ENCODE data around the gene MYL1.

MYL1 gene

DNA sequence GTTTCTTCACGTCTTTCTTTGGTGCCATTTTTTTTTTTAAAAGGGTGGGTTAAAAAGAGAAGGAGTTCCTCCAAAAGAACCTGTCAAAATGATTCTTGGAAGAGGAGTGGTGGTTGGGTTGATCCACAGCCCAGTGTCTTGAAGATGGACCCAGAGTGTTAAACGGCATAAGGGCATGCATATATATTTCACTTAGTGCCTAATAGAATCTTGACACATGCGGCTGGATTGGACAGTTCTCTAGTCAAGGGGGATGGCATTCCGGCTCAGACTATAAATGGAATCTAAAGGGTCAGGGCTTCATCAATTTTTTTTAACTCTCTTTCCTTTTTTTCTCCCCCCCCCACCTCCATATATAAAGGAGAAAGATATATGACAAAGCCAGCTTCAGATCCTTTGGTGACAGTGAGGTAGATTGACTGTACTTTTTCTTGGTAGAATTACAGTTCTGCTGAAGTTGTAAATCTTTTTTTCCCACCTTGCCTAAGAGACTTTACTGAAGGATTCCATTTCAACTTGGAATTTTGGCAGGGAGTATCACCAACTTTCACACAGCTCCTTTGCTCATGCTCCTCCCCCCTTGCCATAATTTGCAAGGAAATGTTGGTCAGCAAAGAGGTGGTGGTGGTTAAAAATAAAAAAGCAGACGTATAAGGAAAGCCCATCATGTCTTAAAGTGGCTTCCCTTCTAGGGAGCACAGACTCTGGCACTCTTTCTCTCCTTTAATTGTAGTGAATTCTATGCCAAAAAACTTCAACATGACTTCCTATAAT is at the start of gene MYL1:
MYL1 (minus strand) TSS at position 160 of the 774 bp plus-strand sequence; CDS start at position 28, 132 bp downstream.
- TF ChIP-seq, protein P1, sequence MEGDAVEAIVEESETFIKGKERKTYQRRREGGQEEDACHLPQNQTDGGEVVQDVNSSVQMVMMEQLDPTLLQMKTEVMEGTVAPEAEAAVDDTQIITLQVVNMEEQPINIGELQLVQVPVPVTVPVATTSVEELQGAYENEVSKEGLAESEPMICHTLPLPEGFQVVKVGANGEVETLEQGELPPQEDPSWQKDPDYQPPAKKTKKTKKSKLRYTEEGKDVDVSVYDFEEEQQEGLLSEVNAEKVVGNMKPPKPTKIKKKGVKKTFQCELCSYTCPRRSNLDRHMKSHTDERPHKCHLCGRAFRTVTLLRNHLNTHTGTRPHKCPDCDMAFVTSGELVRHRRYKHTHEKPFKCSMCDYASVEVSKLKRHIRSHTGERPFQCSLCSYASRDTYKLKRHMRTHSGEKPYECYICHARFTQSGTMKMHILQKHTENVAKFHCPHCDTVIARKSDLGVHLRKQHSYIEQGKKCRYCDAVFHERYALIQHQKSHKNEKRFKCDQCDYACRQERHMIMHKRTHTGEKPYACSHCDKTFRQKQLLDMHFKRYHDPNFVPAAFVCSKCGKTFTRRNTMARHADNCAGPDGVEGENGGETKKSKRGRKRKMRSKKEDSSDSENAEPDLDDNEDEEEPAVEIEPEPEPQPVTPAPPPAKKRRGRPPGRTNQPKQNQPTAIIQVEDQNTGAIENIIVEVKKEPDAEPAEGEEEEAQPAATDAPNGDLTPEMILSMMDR (IDR thresholded peaks at IDR 0.05): no peak
- no peak within 1 kb of the TSS for H3K4me3 ChIP-seq
- no peak for DNase-seq (ENCODE audit: low spot score)
- no peak within 1 kb of the TSS for H3K27ac ChIP-seq

DNA sequence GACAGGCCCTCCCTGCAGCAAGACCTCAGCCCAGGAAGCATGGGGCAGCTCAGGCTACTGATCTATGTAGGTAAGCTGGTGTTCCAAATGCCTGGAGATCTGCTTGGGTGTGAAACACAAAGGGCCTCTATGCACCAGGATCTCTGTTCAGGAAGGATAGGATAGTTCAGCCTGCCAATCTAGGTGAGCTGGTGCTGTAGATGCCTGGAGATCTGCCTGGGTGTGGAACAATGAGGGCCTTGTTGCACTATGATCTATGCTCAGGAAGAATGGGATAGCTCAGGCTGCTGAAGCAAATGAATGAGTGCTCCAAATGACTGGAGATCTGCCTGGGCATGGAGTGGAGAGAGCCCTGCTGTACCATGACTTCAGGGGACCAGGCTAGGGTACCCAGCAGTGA is 48.9 kb upstream of the MYL1 start:
- no peak overlapping the region for H3K4me3 ChIP-seq
- no peak overlapping the region for H3K27ac ChIP-seq
- TF ChIP-seq, protein P1 (IDR thresholded peaks at IDR 0.05): no peak
- no peak for DNase-seq (ENCODE audit: low spot score)

DNA sequence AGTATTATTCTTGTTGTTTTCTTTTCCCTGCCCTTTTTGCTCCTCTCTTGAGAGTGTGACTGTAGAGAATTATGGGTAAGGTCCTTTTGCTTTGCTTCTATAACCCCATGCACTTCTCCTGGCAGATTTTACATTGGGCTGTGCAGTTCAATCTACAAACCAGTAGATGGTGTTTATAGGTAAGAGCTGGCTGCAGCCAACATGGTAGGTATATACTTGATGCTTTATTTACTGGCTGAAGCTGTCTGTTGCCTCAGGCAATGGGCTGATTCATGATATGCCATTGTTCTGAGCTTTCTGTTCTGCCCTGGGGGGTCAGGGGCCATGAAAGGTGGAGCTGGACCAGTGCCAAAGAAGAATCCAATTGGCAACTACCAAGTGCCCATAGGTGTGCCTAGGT is 48.3 kb upstream of the MYL1 start:
- H3K4me3 ChIP-seq: no peak overlapping the region
- TF ChIP-seq, protein P1 (IDR thresholded peaks at IDR 0.05): no peak
- DNase-seq (ENCODE audit: low spot score): no peak
- no peak overlapping the region for H3K27ac ChIP-seq

DNA sequence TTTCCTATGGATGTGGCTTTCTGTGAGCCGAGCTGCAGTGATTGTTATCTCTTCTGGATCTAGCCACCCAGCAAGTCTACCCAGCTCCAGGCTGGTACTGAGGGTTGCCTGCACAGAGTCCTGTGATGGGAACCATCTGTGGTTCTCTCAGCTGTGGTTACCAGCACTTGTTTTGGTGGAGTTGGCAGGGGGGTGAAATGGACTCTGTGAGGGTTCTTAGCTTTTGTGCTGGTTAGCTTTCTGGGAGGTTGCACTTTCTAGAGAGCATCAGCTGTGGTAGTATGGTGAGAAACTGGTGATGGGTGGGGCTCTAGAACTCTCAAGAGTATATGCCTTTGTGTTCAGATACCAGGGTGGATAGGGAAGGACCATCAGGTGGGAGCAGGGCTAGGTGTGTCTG is 45.4 kb upstream of the MYL1 start:
- Histone ChIP-seq H3K4me3 (no peak overlapping the region), H3K27ac (no peak overlapping the region)
- no peak for DNase-seq (ENCODE audit: low spot score)
- TF ChIP-seq, protein P1 (IDR thresholded peaks at IDR 0.05): no peak

DNA sequence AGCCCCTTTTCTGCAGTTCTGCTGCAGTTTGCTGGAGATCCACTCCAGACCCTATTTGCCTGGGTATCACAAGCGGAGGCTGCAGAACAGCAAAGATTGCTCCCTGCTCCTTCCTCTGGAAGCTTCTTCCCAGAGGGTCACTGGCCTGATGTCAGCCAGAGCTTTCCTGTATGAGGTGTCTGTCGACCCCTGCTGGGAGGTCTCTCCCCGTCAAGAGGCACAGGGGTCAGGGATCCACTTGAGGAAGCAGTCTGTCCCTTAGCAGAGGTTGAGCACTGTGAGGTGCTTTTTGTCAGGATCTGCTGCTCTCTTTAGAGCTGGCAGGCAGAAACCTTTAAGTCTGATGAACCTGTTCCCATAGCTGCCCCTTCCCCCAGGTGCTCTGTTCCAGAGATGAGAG is 42.0 kb upstream of the MYL1 start:
- TF ChIP-seq, protein P1 (IDR thresholded peaks at IDR 0.05): no peak
- H3K27ac ChIP-seq: no peak overlapping the region
- H3K4me3 ChIP-seq: no peak overlapping the region
- no peak for DNase-seq (ENCODE audit: low spot score)

DNA sequence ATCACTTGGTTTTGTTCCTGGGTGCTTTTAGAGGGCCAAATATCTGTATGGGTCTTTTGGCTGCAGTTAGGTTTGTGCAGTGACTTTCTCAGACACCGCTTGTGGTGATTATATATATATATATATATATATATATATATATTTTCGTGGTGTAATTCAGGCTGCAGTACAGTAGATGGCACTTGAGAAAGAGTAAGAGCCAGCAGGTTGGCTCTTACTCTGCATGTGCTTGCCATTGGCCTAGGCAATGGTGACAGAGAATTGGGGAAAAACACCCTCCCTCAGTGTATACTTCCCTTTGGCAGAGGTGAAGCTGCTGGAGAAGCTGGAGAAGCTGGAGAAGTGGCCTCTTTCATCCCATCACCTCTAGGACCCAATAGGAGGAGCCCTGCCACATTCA is 22.2 kb upstream of the MYL1 start:
- DNase-seq (ENCODE audit: low spot score): no peak
- no peak overlapping the region for H3K4me3 ChIP-seq
- no peak overlapping the region for H3K27ac ChIP-seq
- TF ChIP-seq, protein P1 (IDR thresholded peaks at IDR 0.05): no peak

DNA sequence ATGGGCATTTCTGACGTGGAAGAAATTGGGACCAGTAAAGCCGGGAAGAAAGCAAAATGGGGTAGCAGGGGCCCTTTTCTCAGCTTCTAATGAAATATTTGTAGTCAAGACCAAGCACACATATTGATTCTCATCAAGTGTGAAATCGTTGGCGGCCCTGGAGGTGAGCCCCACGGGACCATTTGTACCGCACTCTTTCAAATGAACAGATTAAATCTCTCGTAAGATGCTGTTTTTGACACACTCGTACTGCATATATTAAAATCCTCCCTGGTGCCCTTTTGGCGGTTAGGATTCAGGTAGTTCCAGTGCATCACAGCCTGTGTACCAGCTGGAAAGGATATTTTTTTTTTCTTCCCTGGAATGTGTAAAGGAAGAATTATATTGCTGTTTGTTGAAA is 9.9 kb upstream of the MYL1 start:
- DNase-seq (ENCODE audit: low spot score): no peak
- TF ChIP-seq, protein P1 (IDR thresholded peaks at IDR 0.05): no peak
- Histone ChIP-seq H3K4me3 (no peak overlapping the region), H3K27ac (no peak overlapping the region)
